ENCODE measurements around the gene BRSK1.

DNA sequence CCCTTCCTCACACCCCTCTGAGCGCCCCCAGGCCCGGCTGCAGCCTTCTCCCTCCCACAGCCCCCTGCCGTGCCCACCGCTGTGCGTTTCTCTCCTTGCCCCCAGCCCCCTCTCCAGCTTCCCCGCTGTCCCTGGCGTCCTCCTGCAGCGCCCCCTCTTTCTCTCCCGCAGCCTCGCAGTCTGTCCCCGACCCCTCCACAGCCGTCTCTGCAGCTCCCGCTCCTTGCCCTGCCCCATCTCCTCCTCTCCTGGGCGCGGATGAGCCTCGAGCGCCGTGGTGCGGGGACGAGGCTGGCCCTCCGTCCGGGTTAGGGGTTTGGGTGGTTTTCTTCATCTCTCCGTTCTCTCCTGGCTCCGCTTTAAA lies 57.0 kb downstream of the BRSK1 start:
- TF ChIP-seq POLR2A (IDR thresholded peaks at IDR 0.05) (no peak), POLR2AphosphoS5 (IDR thresholded peaks at IDR 0.05) (no peak)
- TF ChIP-seq, protein P1, sequence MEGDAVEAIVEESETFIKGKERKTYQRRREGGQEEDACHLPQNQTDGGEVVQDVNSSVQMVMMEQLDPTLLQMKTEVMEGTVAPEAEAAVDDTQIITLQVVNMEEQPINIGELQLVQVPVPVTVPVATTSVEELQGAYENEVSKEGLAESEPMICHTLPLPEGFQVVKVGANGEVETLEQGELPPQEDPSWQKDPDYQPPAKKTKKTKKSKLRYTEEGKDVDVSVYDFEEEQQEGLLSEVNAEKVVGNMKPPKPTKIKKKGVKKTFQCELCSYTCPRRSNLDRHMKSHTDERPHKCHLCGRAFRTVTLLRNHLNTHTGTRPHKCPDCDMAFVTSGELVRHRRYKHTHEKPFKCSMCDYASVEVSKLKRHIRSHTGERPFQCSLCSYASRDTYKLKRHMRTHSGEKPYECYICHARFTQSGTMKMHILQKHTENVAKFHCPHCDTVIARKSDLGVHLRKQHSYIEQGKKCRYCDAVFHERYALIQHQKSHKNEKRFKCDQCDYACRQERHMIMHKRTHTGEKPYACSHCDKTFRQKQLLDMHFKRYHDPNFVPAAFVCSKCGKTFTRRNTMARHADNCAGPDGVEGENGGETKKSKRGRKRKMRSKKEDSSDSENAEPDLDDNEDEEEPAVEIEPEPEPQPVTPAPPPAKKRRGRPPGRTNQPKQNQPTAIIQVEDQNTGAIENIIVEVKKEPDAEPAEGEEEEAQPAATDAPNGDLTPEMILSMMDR (IDR thresholded peaks at IDR 0.05) = no peak
